ENCODE measurements around the gene SRP54.
"Not testable (repeated sequence)": the region's sequence is repeated elsewhere in the genome, so short reads cannot be mapped to it uniquely, and the experiment has no call there.

Gene SRP54

GRCh38 chr14:35050652-35051051 is 67.9 kb downstream of the SRP54 start:
- DNase-seq: no peak

DNA sequence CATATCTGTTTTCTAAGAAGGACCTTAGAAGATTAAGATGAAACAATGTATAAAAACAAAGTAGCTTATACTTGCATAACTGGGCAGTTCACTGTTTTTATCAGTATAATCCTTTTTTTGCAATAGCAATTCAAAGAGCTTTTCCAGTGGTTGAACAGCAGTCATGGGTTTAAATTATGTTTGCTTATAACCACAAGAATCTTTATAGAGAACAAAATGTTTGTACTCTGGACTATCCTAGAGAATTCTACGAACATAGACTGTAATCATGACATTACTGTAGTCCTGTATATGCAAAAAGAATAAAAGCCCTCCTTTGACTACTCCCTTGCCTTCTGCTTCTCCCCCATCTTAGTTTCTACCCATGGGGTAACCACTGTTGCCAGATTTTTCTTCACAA is 69.0 kb downstream of the SRP54 start:
- DNase-seq: no peak

DNA sequence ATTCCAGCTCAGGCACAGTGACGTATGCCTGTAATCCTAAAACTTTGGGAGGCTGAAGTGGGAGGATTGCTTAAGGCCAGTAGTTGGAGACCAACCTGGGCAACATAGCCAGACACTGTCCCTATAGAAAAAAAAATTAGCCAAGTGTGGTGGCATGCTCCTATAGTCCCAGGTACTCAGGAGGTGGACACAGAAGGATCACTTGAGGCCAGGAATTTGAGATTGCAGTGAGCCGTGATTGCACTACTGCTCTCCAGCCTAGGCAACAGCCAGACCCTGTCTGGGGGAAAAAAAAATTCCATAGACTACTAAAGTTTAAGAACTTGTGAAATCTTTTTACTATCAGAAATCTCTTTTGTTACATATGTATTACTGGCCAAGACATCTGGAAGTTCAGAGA is 69.8 kb downstream of the SRP54 start:
- DNase-seq: no peak

- not testable (repeated sequence) for DNase-seq
Measured at GRCh38 chr14:35061113-35061791, 78.5 kb downstream of the SRP54 start.

GRCh38 chr14:35065731-35066130 is 82.9 kb downstream of the SRP54 start:
- DNase-seq: not testable (repeated sequence)

- no peak for DNase-seq
Measured at GRCh38 chr14:35068238-35069012, 85.6 kb downstream of the SRP54 start.

DNA sequence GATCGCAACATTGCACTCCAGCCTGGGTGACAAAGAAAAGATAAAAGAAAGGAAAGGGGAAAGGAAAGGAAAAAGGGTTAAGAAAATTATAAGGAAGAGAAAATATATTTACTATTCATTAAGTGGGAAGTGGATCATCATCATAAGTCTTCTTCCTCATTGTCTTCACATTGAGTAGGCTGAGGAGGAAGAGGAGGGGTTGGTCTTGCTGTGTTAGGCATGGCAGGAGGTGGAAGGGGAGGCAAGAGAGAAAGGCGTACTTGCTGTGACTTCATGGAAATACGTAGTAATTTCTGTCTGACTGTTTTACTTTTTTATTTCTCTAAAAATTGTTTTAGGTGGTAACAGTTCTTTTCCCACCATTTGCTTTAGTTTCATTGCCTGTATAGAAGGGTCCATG is 89.4 kb downstream of the SRP54 start:
- no peak for DNase-seq

GRCh38 chr14:35073486-35073885 is 90.7 kb downstream of the SRP54 start:
- DNase-seq: no peak

- DNase-seq: no peak
Measured at GRCh38 chr14:35078082-35078481, 95.3 kb downstream of the SRP54 start.

All from NK-92 treated with Interleukin-12 subunit alpha and Interleukin-12 subunit beta, amount 100 ng/mL, for 24 hours (cell line).